ENCODE data around the gene CDH13. TPM values are rescaled to one million over a fixed set of nuclear protein-coding genes. Genes with fewer than 3 reads are reported as not detected.

Gene CDH13
- total RNA-seq, 1 donor from 2014 or later: 2.3 TPM

DNA sequence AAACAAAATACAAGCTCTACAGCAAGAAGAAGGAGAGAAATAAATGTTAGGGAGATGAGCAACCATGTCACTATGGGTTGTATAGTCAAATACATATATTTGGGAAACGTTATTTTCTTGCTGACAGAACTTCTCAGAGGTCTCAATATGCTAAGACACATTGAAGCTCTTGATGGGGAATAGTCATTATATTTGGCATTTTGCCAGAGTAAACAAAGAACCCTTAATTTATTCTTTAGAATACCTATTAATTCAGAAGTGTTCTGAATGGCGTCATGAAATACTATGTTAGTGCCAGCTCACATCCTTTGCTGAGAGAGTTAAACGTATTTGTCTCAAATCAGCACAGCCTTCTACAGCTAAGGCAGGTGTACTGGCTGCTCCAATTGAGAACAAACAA lies 458.9 kb downstream of the CDH13 start:
- Mint-ChIP-seq H3K36me3 (ENCODE audit: low read depth, unreplicated experiment) (no peaks in the 10 kb centered on the region), H3K4me3 (ENCODE audit: unreplicated experiment) (no peak overlapping the region)

DNA sequence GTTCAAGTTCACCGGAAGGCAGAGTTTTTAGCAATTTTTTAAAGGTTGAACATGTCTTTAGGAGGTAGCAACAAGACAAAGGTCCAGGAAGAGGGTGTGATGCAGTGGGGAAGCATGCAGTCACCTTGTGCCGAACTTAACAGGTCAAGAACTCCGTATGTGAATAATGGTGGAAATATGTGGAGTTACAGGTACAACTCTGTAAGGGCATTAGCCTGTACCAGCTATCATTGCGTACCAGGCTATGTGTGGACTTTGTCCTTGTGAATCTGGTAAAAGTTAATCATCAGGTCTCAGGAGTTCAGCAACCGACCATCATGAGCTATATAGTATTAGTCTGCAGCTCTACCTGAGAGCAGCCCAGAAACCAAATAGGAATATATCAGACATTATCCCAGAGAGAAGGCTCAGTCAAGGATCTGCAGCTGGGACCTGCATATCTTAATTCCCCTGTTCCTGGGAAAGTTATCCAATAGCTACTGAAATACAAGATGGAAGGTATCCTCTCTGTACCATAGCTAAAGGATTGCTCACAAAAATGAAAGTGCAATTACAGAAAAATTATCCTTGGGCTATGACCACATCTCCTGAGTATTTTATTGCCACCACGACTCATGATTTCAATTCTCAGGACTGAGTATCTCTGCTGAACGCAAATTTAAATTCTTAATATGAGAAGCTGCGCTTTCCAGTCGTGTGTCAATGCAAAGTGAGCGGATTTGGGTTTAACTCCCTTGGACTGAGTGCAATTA lies 469.3 kb downstream of the CDH13 start:
- TF ChIP-seq, protein P1, sequence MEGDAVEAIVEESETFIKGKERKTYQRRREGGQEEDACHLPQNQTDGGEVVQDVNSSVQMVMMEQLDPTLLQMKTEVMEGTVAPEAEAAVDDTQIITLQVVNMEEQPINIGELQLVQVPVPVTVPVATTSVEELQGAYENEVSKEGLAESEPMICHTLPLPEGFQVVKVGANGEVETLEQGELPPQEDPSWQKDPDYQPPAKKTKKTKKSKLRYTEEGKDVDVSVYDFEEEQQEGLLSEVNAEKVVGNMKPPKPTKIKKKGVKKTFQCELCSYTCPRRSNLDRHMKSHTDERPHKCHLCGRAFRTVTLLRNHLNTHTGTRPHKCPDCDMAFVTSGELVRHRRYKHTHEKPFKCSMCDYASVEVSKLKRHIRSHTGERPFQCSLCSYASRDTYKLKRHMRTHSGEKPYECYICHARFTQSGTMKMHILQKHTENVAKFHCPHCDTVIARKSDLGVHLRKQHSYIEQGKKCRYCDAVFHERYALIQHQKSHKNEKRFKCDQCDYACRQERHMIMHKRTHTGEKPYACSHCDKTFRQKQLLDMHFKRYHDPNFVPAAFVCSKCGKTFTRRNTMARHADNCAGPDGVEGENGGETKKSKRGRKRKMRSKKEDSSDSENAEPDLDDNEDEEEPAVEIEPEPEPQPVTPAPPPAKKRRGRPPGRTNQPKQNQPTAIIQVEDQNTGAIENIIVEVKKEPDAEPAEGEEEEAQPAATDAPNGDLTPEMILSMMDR (IDR thresholded peaks at IDR 0.05; ENCODE audit: unreplicated experiment): no peak
- Mint-ChIP-seq H3K9me3 (ENCODE audit: unreplicated experiment) (no peaks in the 10 kb centered on the region), H3K27me3 (ENCODE audit: unreplicated experiment) (no peaks in the 10 kb centered on the region), H3K36me3 (ENCODE audit: low read depth, unreplicated experiment) (no peaks in the 10 kb centered on the region), H3K27ac (ENCODE audit: unreplicated experiment) (no peak overlapping the region), H3K4me3 (ENCODE audit: unreplicated experiment) (no peak overlapping the region), H3K4me1 (ENCODE audit: unreplicated experiment) (no peaks in the 10 kb centered on the region)
- DNase-seq (ENCODE audit: low spot score): no peak

More for the DNA sequence above, 458.9 kb downstream of the CDH13 start:
- TF ChIP-seq, protein P1 (IDR thresholded peaks at IDR 0.05; ENCODE audit: unreplicated experiment): no peak
- no peaks in the 10 kb centered on the region for H3K4me1 Mint-ChIP-seq (ENCODE audit: unreplicated experiment)
- peaks cover 1% of the 10 kb centered on the region for H3K27me3 Mint-ChIP-seq (ENCODE audit: unreplicated experiment)
- no peaks in the 10 kb centered on the region for H3K9me3 Mint-ChIP-seq (ENCODE audit: unreplicated experiment)
- H3K27ac Mint-ChIP-seq (ENCODE audit: unreplicated experiment): no peak overlapping the region
- no peak for DNase-seq (ENCODE audit: low spot score)

DNA sequence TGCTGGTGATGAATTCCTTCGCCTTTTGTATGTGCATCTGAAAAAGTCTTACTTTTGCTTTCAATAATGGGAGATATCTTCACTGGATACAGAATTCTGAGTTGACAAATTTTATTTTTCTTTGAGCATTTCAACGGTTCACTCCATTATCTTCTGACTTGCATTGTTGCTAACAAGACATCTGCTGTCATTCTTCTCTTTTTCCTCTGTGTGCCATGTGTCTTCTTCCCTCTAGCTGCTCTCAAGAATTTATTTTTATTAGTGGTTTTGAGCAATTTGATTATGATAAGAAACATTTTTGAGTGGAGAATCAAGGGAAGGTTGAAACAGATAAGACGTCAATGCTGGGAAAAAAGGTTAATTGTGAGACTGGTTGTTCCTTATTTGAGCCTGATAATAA lies 471.8 kb downstream of the CDH13 start:
- H3K36me3 Mint-ChIP-seq (ENCODE audit: low read depth, unreplicated experiment): no peaks in the 10 kb centered on the region
- H3K27ac Mint-ChIP-seq (ENCODE audit: unreplicated experiment): no peak overlapping the region
- TF ChIP-seq, protein P1 (IDR thresholded peaks at IDR 0.05; ENCODE audit: unreplicated experiment): no peak
- no peak overlapping the region for H3K4me3 Mint-ChIP-seq (ENCODE audit: unreplicated experiment)
- H3K27me3 Mint-ChIP-seq (ENCODE audit: unreplicated experiment): peaks cover 3% of the 10 kb centered on the region
- no peak for DNase-seq (ENCODE audit: low spot score)
- no peaks in the 10 kb centered on the region for H3K9me3 Mint-ChIP-seq (ENCODE audit: unreplicated experiment)
- H3K4me1 Mint-ChIP-seq (ENCODE audit: unreplicated experiment): no peaks in the 10 kb centered on the region

DNA sequence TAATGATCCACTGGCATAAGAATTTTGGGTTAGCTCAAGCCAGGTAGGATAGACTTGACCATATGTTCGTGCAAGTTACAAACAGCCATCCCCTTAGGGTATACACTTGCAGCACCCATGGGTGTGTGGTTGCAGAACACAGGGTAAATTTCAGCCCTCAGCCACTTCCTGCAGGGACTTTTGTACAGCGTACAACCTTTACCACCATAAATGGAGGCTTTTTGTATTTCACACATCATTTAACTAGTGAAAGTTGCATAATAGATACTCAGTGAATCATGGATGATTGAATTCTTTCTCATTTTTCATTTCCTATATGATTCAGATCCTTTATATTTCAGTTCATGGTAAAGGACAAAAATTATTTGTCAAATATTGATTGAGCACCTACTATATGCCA lies 473.9 kb downstream of the CDH13 start:
- Mint-ChIP-seq H3K36me3 (ENCODE audit: low read depth, unreplicated experiment) (no peaks in the 10 kb centered on the region), H3K27ac (ENCODE audit: unreplicated experiment) (no peak overlapping the region), H3K9me3 (ENCODE audit: unreplicated experiment) (no peaks in the 10 kb centered on the region), H3K27me3 (ENCODE audit: unreplicated experiment) (peaks cover 3% of the 10 kb centered on the region), H3K4me3 (ENCODE audit: unreplicated experiment) (no peak overlapping the region), H3K4me1 (ENCODE audit: unreplicated experiment) (no peaks in the 10 kb centered on the region)
- no peak for DNase-seq (ENCODE audit: low spot score)
- TF ChIP-seq, protein P1 (IDR thresholded peaks at IDR 0.05; ENCODE audit: unreplicated experiment): no peak

DNA sequence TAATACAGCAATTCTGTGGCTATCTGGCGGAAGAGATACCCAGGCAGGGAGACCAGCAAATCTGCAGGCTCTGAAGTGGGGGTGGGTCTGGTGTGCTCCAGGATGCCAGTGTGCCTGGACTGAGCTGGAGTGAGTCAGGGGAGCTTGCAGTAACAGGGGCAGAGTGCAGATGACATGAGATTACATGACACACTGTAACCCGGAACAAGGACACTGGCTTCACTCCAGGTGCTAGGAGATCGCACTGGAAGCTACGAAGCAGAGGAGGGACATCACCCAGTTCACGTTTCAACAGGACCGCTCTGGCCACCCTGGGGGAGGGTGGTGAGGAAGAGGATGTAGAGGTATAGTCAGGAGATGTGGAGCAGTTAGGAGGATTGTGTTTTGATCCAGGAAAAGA lies 475.6 kb downstream of the CDH13 start:
- Mint-ChIP-seq H3K27ac (ENCODE audit: unreplicated experiment) (no peak overlapping the region), H3K36me3 (ENCODE audit: low read depth, unreplicated experiment) (no peaks in the 10 kb centered on the region), H3K27me3 (ENCODE audit: unreplicated experiment) (peaks cover 3% of the 10 kb centered on the region), H3K9me3 (ENCODE audit: unreplicated experiment) (no peaks in the 10 kb centered on the region), H3K4me3 (ENCODE audit: unreplicated experiment) (no peak overlapping the region), H3K4me1 (ENCODE audit: unreplicated experiment) (no peaks in the 10 kb centered on the region)
- no peak for DNase-seq (ENCODE audit: low spot score)
- TF ChIP-seq, protein P1 (IDR thresholded peaks at IDR 0.05; ENCODE audit: unreplicated experiment): no peak

Data from endothelial cell (in vitro differentiated cells).